Omental fat pad (tissue), 4 donors: ENCODE results near the gene CCNDBP1. TPM values are rescaled to one million over a fixed set of nuclear protein-coding genes. Genes with fewer than 3 reads are reported as not detected.

Experiments
- ATAC-seq: fragments of 150-250 bp; one replicate; pipeline ENCODE4 v1.9.1; 2016; ENCODE audit warnings: mild to moderate bottlenecking, moderate library complexity; ENCODE audit not compliant: low FRiP score
- DNase-seq: peaks from one replicate; pipeline ENCODE4 v3.0.0-alpha.2; 2019; ENCODE audit warnings: low spot score
- CTCF ChIP-seq, 3 donors: fragments of 450-650 bp; IDR thresholded peaks; one replicate each; pipeline ENCODE4 v1.5.1; 2016 to 2017; ENCODE audit warnings: antibody characterized with exemption in 3 of 3, mild to moderate bottlenecking in 3 of 3, moderate library complexity in 2 of 3
- total RNA-seq, 4 donors: library from RNA; depleted of rRNA; stranded (reverse); fragments of >200 nt; gene quantifications; one replicate each; pipeline ENCODE4 v1.1.0, GENCODE V29; 2016

The CCNDBP1 gene
- total RNA-seq, 4 donors from 2014 or later: 70.0 to 126 (median 78.3) TPM

GRCh38 chr15:43212299-43212698 is 27.1 kb downstream of the CCNDBP1 start:
- no peak for ATAC-seq
- no peak for DNase-seq
- TF ChIP-seq CTCF (IDR thresholded peaks at IDR 0.05): no peak

GRCh38 chr15:43212951-43213350 is 27.7 kb downstream of the CCNDBP1 start:
- no peak for TF ChIP-seq CTCF (IDR thresholded peaks at IDR 0.05)
- ATAC-seq (no peak), DNase-seq (no peak)

DNA sequence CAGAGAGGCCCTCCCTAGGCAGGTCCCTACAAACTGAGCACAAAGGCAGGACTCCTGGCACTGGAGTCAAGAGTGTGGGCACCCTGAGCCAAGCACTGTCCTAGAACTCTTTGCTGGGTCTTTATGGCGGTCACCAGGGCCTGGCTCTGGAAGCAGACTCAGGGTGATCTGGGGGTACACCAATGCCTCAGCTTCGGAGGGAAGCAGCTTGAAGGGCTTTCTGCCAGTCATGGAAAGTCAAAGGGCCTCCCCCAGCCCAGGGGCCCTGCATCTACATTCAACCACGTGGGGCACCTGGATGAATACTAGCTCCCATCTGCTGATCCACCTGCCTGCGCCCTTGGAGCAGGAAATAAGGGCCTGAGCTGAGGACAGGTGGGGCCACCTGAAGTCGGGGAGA is 28.3 kb downstream of the CCNDBP1 start:
- TF ChIP-seq CTCF (IDR thresholded peaks at IDR 0.05): no peak
- no peak for ATAC-seq
- DNase-seq: no peak

DNA sequence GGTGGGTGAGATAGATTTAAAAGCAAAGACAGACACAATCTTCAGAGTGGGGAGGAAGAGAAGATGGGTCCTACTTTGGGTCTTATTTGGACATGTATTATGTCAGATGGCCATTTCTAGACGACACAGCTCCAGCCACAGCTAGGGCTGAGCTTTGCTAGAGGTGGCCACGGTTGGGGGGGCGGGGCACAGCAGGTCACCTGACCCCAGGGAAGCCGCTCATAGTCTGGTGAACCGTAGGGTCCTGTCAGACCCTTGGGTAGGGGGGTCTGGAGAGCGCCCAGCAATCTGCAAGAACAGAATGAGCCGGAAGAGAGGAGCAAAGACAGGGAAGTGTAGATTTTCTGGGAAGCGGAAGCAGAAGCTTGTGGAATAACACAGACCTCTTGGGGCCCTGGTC is 29.0 kb downstream of the CCNDBP1 start:
- no peak for DNase-seq
- TF ChIP-seq CTCF (IDR thresholded peaks at IDR 0.05): no peak
- ATAC-seq: no peak

DNA sequence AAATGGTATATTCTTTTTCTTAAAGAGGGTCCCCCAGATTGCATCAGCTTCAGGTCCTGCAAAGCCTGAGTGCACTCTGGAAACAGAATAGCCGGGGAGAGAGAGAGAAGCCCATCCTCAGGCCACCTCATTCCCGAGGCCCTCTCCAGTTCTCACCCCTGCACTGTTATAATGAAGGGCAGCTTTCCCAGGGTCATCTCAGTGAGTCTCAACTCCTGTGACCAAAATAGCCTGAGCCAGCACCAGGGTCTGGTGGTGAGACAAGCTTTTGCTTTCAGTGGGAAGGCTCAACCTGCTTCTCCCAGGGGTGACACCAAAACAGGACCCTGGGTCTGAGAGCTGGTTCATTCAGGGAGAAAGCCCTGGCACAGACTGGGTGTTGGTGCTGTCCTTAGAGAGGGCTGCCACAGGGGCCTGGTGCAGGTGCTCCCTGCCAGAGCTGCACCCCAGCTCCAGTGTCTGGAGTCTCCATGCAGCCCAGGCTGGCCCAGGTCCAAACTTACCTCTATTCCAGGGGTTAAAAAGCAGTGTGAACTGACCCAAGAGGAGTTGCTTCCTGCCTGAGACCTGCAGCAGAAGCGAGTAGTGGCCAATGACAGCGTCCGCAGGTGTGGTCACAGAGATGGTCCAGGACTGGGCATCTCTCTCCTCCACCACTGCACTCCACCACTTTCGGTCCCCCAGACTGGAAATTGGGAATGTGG is 29.5 kb downstream of the CCNDBP1 start:
- no peak for DNase-seq
- no peak for TF ChIP-seq CTCF (IDR thresholded peaks at IDR 0.05)
- no peak for ATAC-seq

- DNase-seq (no peak), ATAC-seq (no peak)
Measured at GRCh38 chr15:43215961-43216360, 30.8 kb downstream of the CCNDBP1 start.

More at GRCh38 chr15:43215961-43216360, 30.8 kb downstream of the CCNDBP1 start:
- TF ChIP-seq CTCF (IDR thresholded peaks at IDR 0.05): no peak
